NCI-H146 treated with DMSO at 0.1 percent for 48 hours (cell line): ENCODE measurements around the gene AMFR.

ENCODE experiments used
- DNase-seq: peaks from one replicate; lab custom pipeline; 2025; ENCODE audit not compliant: unreplicated experiment; lab: John Stamatoyannopoulos, UW

AMFR gene

DNA sequence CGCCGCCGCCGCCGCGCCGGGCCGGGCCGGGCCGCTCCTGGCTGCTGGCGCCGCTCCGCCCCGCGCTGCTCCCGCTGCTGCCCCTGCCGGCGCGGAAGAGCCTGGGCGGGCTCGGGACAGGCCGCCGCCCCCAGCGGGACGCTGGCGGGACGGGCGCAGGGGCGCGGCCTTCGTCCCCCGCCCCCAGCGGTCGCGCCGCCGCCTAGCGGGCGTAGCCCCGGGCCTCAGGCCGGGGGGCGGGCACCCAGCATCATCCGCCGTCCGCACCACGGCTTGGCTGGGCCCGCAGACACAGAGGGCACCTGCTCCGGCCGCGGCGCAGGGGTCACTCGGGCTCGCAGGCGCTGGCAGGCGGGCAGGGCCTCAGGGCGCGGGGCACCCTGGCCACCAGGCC lies at the start of gene AMFR:
AMFR (minus strand) TSS at position 107 of the 394 bp plus-strand sequence. CDS start 218 bp downstream, outside the sequence.
- DNase-seq: peak; percentile 21

DNA sequence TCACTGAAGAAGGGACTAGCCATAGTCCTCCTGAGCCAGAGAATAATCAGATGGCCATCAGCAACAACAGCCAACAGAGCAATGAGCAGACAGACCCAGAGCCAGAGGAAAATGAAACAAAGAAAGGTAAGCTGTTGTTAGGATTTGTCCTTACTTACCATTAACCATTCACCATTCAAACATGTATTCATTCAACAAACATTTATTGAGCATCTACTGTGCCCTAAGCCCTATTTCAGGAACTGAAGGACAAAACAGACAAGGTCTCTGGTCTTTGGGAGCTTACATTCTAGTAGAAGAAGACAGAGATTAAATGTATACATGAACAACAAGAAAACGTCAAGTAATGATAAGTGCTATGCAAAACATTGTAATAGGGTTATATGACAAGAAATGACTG lies 45.3 kb upstream of the AMFR start:
- no peak for DNase-seq

DNA sequence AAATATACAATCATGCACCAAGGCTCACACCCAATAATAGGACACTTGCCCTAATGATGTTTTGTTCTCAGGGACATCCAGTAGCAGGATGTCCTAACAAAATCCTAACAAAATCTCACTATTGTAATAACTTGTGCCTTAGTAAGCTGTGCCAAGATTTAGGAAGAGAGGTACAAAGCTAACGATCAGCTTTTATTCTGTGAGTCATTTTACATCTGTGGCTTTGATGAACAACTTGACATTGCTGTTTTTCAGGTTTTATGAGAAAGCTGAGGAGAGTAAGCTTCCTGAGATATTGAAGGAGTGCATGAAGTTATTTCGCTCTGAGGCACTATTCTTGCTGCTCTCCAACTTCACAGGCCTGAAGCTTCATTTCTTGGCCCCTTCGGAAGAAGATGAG lies 44.9 kb upstream of the AMFR start:
- DNase-seq: no peak

GRCh38 chr16:56469748-56470147 lies 44.4 kb upstream of the AMFR start:
- DNase-seq: no peak

GRCh38 chr16:56468800-56469199 lies 43.5 kb upstream of the AMFR start:
- no peak for DNase-seq

DNA sequence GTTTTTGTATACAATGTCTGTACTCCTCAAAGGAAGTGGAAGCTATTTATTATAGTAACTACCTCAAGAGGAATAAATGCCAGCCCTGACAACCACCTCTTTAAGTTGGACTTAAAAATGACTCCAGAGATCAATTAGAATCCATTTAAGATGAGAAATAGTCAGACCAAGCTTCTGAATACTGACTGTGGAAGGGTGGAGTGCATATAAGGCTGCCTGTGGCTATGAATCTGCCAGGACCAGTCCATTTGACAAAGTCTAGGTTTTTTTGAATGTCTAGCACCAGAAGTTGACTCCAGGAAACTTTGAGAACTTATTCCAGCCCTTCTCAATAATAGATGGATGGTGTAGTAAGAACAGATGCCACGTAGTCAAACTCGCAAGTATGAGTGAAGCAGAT lies 41.0 kb upstream of the AMFR start:
- no peak for DNase-seq

GRCh38 chr16:56463153-56463552 lies 37.8 kb upstream of the AMFR start:
- DNase-seq: no peak

DNA sequence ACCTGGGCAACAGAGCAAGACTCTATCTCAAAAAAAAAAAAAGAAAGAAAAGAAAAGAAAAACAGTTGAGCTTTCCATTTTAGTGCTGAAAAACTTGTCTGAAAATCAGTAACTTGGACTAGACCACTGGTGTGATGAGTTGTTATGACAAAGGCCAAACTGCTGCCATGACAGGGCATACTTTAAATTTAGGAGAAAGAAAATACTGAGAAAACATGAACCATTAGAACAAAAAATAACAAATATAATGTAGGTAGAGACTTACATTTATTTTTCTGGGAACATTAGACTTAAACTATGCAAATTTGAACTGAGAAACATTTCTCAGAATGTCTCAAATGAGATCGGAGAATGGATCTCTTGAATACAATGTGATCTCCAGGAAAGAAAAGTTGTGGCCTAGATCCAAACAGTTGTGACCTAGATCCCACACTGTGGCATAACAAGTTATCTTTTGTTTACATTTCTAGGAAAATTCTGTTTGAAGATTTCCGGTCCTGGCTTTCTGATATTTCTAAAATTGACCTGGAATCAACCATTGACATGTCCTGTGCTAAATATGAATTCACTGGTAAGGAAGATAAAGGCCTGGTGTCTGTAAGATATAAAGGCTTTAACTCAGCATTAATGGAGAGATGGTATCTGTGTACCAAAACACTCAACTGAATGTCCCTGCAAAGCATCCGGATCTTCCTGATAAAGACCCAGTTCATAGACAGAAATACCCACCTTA lies 36.9 kb upstream of the AMFR start:
- no peak for DNase-seq

DNA sequence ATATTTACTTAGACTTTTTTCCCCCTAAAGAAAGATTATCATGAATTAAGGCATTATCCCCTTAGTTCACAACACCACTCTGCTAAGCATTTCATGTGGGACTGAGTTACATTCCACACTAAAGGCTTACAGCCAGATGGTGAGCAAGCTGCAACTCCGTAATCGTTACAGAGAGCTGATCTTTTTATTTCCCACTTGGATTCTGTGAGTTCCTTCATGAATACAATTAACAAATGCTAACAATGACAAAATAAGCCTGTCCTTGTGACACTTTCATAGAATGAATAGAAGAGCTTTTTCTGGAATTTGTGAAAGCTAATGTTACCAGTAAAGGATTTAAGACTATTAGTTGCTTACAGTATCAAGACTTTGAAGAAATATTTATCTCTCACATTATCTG lies 34.8 kb upstream of the AMFR start:
- no peak for DNase-seq

DNA sequence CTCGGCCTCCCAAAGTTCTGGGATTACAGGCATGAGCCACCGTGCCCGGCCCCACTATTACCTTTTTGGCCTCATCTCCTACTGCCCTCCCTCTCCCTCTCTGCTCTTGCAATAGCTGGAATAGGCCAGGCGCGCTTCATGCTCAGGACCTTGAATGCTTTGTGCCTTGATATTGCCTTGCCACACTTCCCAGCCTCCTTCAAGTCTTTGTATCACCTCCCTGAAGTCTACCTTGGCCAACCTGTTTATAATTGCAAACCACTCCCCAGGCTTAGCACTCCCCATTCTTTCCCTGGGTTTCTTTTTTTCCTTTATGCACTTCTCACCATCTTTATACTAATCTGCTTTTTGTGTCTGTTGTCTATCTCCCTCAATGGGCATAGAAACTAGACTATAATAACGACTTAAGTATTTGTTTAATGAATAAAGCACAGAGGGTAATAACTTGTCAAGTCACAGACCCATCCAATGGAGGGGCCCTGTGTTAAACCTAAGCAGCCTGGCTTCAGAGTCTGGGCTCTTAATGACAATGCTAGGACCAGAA lies 32.7 kb upstream of the AMFR start:
- no peak for DNase-seq

DNA sequence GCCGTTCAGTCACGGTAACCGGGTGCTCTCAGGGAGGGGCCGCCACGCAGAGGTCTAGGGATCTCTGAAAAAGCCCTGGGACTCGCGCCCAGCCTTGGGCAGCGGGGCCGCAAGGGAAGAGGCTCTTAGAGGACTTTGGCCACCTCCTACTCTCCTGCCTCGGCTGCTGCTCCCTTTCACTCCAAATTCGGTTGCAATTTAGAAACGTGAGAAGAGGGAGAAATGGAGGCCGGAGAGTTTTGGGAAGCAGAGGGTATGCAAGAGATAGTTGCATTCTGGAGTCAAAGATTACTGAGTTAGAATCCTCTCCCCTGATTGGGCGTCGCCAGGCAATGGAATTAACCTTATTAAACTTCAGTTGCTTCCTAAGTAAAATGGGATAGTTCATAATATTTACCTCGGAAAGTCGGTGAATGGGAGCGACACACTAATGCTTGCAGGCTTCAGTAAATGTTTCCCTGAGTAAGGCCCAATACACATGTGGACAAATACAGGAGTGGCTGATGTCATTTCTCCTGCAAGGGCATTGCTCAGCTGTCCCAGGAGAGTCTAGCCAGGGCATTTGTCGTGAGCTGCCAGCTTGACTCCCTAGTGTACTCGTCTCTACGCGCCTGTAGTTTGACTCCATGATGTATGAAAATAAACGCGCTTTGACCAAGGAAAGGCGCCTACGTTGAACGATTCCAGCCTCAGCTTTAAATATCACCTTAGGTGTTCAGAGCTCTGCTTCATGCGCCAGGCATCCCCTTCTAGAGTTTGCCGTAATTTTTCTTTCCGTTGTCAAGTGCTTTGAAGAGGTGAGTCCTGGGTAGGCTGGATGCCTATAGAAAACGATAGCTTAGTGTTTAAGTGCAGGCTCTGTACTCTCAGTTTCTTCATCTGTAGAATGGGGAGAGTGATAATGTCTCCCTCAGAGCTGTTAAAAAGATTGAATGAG lies 26.7 kb upstream of the AMFR start:
- DNase-seq: no peak

- DNase-seq: peak; percentile 95
These were observed 25.8 kb upstream of the AMFR start, which contains the start of the genes NUDT21 and OGFOD1 for GRCh38 chr16:56450986-56451752. Gene NUDT21 (minus strand): TSS chr16:56451332. CDS start chr16:56451202, 130 bp downstream. Gene OGFOD1 (plus strand): TSS chr16:56451554. CDS start chr16:56451613, 59 bp downstream.

DNA sequence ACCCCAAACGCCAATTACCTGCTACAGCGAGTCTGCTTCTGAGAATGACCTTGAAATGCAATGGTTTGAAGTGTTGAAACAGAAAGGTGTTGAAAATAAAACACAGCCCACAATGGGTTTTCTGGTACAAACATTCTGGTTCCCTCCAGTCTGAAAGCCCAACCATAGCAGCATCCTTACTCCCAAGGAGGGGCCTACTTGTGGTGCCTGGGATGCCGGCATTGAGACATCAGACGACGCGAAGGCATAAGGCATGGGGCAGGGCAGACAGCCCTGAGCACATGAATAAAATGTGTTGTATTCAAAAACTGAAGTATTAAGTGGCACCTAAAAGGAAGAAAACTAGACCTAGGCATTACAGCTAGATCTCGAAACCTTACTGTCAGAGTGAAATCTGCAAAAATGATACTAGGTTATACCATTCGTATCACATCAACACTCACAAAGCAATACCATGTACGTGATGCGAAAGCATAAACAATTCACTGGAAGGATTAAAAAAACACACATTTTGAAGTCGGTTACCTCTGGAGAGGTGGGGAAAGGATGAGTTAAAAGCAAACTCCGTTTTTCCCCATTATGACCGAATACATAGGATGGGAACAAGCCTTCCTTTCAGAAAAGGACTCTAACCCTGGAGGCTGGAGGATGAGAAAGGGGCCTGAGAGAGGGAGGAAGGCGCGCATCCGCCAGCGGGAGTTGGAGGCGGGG lies 25.1 kb upstream of the AMFR start:
- DNase-seq: no peak

DNA sequence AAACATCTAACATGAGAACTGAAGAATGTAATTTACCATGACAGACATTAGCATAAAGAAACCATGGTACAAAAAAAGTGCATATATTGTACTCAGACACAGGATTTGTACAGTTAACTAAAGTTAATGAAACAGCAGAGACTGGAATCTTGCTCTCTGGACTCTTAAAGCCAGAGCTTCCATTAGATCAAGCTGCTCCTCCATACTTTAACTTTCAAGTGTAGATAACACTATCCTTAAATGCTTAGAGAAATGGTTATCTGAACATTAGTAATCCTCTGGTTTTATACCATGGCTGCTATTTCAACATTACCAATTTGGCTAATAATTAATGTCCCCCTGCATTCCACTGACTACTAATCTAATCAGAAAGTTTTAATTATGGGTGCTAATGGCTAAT lies 22.7 kb upstream of the AMFR start:
- no peak for DNase-seq

DNA sequence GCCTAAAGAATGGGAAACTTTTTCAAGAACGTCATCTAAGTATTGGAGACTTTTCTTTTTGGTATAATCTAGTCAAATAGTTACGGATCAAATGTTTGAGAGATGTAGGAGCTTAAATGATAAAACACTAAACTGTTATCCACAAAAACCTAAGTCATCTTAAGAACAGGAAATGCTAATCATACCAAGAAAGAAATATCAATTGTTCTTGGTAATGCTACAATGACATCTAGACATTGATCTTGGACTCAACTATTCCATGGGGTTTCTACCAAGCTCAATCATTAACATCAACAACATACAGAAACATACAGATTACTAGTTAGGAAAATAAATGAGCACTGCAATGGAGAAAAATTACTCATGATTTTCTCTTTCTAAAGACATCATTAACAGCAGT lies 21.9 kb upstream of the AMFR start:
- DNase-seq: no peak

DNA sequence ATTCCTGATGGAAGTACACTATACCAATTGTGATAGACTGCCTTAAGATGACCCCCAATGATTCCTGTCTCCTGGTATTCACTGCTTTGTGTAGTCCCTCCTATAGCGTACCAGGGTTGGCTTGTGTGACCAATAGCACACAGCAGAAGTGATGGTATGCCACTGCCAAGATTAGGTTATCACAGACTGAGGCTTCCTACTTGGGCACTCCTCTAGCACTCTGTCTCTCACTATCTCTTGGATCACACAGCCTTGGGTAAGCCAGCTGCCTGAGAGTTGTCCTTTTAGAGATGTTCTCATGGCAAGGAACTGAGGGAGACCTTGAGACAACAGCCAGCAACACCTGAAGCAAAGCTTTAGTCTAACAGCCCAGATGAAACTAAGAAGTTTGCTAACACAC lies 12.7 kb upstream of the AMFR start:
- no peak for DNase-seq

GRCh38 chr16:56436258-56436657 lies 10.9 kb upstream of the AMFR start:
- no peak for DNase-seq

DNA sequence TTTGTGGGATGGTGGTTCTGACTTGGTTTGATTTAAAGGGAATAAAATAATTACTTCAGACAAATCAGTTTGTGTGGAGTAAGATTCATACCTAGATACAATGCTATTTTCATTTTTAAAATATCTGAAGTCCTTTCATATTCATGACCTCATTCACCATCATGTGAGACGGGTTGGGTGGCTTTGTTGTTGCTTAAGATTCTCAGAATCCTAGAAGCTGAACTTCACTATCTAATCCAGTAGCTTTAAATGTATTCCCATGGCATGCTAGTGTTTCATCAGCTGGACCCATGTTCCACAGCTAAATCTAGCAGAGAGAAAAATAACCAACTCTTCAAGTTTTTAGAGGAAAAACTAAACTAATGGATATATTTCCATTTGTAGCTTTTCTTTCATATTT lies 2.7 kb upstream of the AMFR start:
- no peak for DNase-seq

- no peak for DNase-seq
These were observed 1.2 kb upstream of the AMFR start for GRCh38 chr16:56426585-56426984.

GRCh38 chr16:56424791-56425438 lies 430 bp downstream of the AMFR start:
- no peak for DNase-seq
